Peyer's patch (tissue), 4 donors: ENCODE results near the gene ZNF593. TPM values are rescaled to one million over a fixed set of nuclear protein-coding genes. Genes with fewer than 3 reads are reported as not detected.

Source experiments
- DNase-seq, 3 donors: peaks; one replicate each; pipeline ENCODE4 v3.0.0-alpha.2; 2017 to 2019
- H3K27ac ChIP-seq, 4 donors: fragments of 200-600 bp; sonication (generic); one replicate each; pipeline ENCODE4 v1.5.1; 2016 to 2019
- H3K27me3 ChIP-seq, 2 donors: fragments of 200-600 bp; sonication (generic); one replicate each; pipeline ENCODE4 v1.5.1; 2019
- H3K36me3 ChIP-seq, 3 donors: fragments of 200-600 bp; sonication (generic); one replicate each; pipeline ENCODE4 v1.5.1; 2016 to 2019
- H3K4me1 ChIP-seq, 4 donors: fragments of 200-600 bp; sonication (generic); one replicate each; pipeline ENCODE4 v1.5.1; 2016 to 2019
- H3K4me3 ChIP-seq, 4 donors: fragments of 200-600 bp; sonication (generic); 1 replicate in 3 of 4; 2 replicates in 1 of 4; pipeline ENCODE4 v1.5.1; 2016 to 2019; ENCODE audit warnings: mild to moderate bottlenecking in 1 of 4
- H3K9me3 ChIP-seq, 4 donors: fragments of 200-600 bp; sonication (generic); one replicate each; pipeline ENCODE4 v1.5.1; 2016 to 2019; ENCODE audit warnings: mild to moderate bottlenecking in 1 of 4
- POLR2A ChIP-seq, 2 donors: fragments of 450-650 bp; IDR thresholded peaks; one replicate each; pipeline ENCODE4 v1.5.1; 2017; ENCODE audit warnings: antibody characterized with exemption in 2 of 2, mild to moderate bottlenecking in 2 of 2, moderate library complexity in 2 of 2
- total RNA-seq, 4 donors: library from RNA; depleted of rRNA; stranded (reverse); fragments of >200 nt; gene quantifications; one replicate each; pipeline ENCODE4 v1.1.0, GENCODE V29; 2016
- TF ChIP-seq, protein P1 (sequence below), 6 experiments: fragments of 450-650 bp in 4 of 6; fragments of 200-600 bp in 2 of 6; sonication (generic) in 1 of 6; IDR thresholded peaks; one replicate each; pipeline ENCODE4 v1.5.1; 2017 to 2019; ENCODE audit warnings: antibody characterized with exemption in 6 of 6, mild to moderate bottlenecking in 3 of 6, moderate library complexity in 1 of 6

ZNF593 gene
- total RNA-seq, 4 donors from 2014 or later = 11.7 to 19.5 (median 15.5) TPM

DNA sequence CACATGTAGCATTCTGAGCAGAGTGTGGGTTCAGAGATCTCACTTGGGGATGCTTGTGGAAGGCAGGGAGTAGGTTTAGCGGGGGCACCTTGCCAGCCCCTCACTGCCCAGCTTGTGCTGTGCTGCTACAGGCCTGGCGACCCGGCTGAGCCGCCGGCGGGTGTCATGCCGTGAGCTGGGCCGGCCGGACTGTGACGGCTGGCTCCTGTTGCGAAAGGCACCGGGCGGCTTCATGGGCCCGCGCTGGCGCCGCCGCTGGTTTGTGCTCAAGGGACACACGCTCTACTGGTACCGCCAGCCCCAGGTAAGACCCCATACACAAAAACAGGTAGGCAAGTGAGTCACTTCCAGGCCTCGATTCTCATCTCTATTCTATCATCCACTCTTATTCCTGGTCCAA is 15.2 kb downstream of the ZNF593 start:
- H3K27ac ChIP-seq = no peak overlapping the region
- H3K27me3 ChIP-seq = no peaks in the 10 kb centered on the region
- no peak for TF ChIP-seq POLR2A (IDR thresholded peaks at IDR 0.05)
- TF ChIP-seq, protein P1, sequence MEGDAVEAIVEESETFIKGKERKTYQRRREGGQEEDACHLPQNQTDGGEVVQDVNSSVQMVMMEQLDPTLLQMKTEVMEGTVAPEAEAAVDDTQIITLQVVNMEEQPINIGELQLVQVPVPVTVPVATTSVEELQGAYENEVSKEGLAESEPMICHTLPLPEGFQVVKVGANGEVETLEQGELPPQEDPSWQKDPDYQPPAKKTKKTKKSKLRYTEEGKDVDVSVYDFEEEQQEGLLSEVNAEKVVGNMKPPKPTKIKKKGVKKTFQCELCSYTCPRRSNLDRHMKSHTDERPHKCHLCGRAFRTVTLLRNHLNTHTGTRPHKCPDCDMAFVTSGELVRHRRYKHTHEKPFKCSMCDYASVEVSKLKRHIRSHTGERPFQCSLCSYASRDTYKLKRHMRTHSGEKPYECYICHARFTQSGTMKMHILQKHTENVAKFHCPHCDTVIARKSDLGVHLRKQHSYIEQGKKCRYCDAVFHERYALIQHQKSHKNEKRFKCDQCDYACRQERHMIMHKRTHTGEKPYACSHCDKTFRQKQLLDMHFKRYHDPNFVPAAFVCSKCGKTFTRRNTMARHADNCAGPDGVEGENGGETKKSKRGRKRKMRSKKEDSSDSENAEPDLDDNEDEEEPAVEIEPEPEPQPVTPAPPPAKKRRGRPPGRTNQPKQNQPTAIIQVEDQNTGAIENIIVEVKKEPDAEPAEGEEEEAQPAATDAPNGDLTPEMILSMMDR (IDR thresholded peaks at IDR 0.05) = no peak
- DNase-seq = no peak
- H3K9me3 ChIP-seq = no peaks in the 10 kb centered on the region
- no peaks in the 10 kb centered on the region for H3K4me1 ChIP-seq
- H3K4me3 ChIP-seq = no peak overlapping the region
- peaks cover 0 to 38% (median 0%) of the 10 kb centered on the region in 3 donors for H3K36me3 ChIP-seq

DNA sequence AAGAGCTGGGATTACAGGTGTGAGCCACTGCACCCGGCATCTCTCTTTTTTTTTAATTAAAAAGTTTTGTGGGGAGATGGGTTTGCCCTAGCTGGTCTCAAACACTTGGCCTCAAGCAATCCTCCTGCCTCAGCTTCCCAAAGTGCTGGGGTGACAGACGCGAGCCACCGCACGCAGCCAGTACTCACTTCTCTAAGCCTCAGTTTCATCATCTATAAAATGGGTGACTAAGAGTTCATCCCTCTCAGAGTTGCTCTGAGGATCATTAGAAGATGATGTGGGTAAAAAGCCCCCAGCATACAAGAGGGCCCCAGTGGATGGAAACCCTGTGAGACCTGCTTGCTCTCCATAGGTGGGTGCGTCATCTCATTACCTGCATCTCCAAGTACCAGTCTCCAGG is 18.2 kb downstream of the ZNF593 start:
- Histone ChIP-seq H3K27me3 (no peaks in the 10 kb centered on the region), H3K36me3 (peaks cover 0 to 24% (median 0%) of the 10 kb centered on the region in 3 donors), H3K4me1 (no peaks in the 10 kb centered on the region), H3K9me3 (no peaks in the 10 kb centered on the region), H3K27ac (no peak overlapping the region), H3K4me3 (no peak overlapping the region)
- TF ChIP-seq, protein P1 (IDR thresholded peaks at IDR 0.05) = no peak
- no peak for TF ChIP-seq POLR2A (IDR thresholded peaks at IDR 0.05)
- no peak for DNase-seq

DNA sequence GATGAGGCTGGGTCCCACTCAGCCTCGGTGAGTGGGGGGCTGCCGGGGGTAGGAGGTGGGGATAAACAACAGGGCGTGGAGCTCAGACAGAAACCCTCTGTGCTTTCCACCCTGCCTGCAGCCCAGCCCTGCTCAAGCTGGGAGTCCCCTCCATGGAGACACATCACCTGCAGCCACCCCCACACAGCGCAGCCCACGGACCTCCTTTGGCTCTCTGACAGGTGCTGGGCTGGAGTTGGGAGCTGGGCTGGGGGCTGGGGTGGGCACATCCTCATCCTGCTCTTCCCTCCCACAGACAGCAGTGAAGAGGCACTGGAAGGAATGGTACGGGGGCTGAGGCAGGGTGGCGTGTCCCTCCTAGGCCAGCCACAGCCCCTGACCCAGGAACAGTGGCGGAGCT is 18.8 kb downstream of the ZNF593 start:
- no peak for DNase-seq
- H3K36me3 ChIP-seq = peaks cover 0 to 22% (median 0%) of the 10 kb centered on the region in 3 donors

DNA sequence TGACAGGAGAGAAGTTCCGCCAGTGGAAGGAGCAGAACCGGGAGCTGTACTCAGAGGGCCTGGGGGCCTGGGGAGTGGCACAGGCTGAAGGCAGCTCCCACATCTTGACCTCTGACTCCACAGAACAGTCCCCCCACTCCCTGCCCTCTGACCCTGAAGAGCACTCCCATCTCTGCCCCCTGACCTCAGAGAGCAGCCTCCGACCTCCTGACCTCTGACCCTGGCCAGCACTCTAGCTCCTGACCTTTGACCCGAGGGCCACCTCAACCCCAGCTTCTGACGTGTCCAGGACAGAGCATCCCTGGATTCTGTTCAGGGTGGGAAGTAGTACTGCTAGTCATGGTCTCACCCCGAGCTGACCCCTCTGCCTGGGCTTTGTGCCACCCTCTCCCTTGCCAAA is 19.6 kb downstream of the ZNF593 start:
- H3K27ac ChIP-seq = no peak overlapping the region
- no peaks in the 10 kb centered on the region for H3K4me1 ChIP-seq
- no peaks in the 10 kb centered on the region for H3K27me3 ChIP-seq
- no peak for DNase-seq
- H3K4me3 ChIP-seq = no peak overlapping the region
- no peak for TF ChIP-seq POLR2A (IDR thresholded peaks at IDR 0.05)
- TF ChIP-seq, protein P1 (IDR thresholded peaks at IDR 0.05) = no peak
- peaks cover 0 to 20% (median 0%) of the 10 kb centered on the region in 3 donors for H3K36me3 ChIP-seq
- no peaks in the 10 kb centered on the region for H3K9me3 ChIP-seq

More for the DNA sequence above, 18.8 kb downstream of the ZNF593 start:
- Histone ChIP-seq H3K27me3 (no peaks in the 10 kb centered on the region), H3K4me1 (no peaks in the 10 kb centered on the region), H3K4me3 (no peak overlapping the region), H3K27ac (no peak overlapping the region), H3K9me3 (no peaks in the 10 kb centered on the region)
- no peak for TF ChIP-seq POLR2A (IDR thresholded peaks at IDR 0.05)
- TF ChIP-seq, protein P1 (IDR thresholded peaks at IDR 0.05) = no peak

DNA sequence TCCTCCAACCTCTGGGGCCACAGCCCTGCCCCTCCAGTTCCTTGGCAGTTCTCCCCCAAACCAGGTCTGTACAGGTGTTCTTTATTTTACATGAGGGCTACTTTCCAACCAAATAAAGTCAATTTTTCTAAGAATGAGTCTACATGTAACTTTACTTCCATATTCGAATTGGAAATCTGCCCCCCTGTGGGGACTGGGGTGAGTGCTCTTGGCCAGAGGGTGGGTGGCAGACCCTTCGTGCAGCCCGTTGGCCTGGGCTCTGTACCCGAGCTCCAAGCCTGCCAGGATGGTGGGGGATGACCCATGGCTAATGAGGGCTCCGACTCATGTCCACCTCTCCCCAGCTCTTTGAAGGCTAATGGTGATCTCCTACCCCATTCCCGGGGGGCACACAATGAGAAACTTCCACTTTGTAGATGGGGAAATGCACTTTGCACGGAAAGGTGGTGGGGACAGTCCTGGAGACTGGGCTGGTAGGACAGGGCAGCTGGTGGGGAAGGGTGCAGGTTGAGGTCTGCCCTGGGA is 20.1 kb downstream of the ZNF593 start:
- Histone ChIP-seq H3K27me3 (no peaks in the 10 kb centered on the region), H3K27ac (no peak overlapping the region), H3K4me3 (no peak overlapping the region), H3K4me1 (no peaks in the 10 kb centered on the region), H3K36me3 (peaks cover 0 to 15% (median 0%) of the 10 kb centered on the region in 3 donors), H3K9me3 (no peaks in the 10 kb centered on the region)
- DNase-seq = no peak
- TF ChIP-seq, protein P1 (IDR thresholded peaks at IDR 0.05) = no peak
- no peak for TF ChIP-seq POLR2A (IDR thresholded peaks at IDR 0.05)
